ENCODE results near the gene MGRN1. TPM values are rescaled to one million over a fixed set of nuclear protein-coding genes. Genes with fewer than 3 reads are reported as not detected.
A peak's percentile ranks its signal among the peaks of the same experiment; 100 is the strongest.

The MGRN1 gene
- total RNA-seq, 4 donors from 2014 or later, result 30.8 to 58.2 (median 44.8) TPM

- H3K4me3 ChIP-seq, result no peak overlapping the region
- TF ChIP-seq, protein P1, sequence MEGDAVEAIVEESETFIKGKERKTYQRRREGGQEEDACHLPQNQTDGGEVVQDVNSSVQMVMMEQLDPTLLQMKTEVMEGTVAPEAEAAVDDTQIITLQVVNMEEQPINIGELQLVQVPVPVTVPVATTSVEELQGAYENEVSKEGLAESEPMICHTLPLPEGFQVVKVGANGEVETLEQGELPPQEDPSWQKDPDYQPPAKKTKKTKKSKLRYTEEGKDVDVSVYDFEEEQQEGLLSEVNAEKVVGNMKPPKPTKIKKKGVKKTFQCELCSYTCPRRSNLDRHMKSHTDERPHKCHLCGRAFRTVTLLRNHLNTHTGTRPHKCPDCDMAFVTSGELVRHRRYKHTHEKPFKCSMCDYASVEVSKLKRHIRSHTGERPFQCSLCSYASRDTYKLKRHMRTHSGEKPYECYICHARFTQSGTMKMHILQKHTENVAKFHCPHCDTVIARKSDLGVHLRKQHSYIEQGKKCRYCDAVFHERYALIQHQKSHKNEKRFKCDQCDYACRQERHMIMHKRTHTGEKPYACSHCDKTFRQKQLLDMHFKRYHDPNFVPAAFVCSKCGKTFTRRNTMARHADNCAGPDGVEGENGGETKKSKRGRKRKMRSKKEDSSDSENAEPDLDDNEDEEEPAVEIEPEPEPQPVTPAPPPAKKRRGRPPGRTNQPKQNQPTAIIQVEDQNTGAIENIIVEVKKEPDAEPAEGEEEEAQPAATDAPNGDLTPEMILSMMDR (IDR thresholded peaks at IDR 0.05), result no peak
- TF ChIP-seq POLR2A (IDR thresholded peaks at IDR 0.05), result no peak
- TF ChIP-seq POLR2AphosphoS5 (IDR thresholded peaks at IDR 0.05), result no peak
- TF ChIP-seq EP300 (IDR thresholded peaks at IDR 0.05), result no peak
- no peaks in the 10 kb centered on the region for H3K9me3 ChIP-seq
- 57% methylated on average over 11 of the region's 19 CpGs for WGBS
- H3K4me1 ChIP-seq, result peaks cover 32% of the 10 kb centered on the region
- DNase-seq (ENCODE audit: low spot score in 2 of 2), result peak in 1 of 2 donors; percentile 73
- H3K27ac ChIP-seq, result no peak overlapping the region
- peaks cover 54% of the 10 kb centered on the region for H3K36me3 ChIP-seq
- H3K27me3 ChIP-seq, result no peaks in the 10 kb centered on the region
Measured at GRCh38 chr16:4696172-4696904, 71.7 kb downstream of the MGRN1 start.

- peak in 1 of 2 donors; percentile 65 for DNase-seq (ENCODE audit: low spot score in 2 of 2)
- no peak overlapping the region for H3K4me3 ChIP-seq
- no peak for TF ChIP-seq POLR2AphosphoS5 (IDR thresholded peaks at IDR 0.05)
- TF ChIP-seq, protein P1 (IDR thresholded peaks at IDR 0.05), result no peak
- TF ChIP-seq POLR2A (IDR thresholded peaks at IDR 0.05), result no peak
- no peak for TF ChIP-seq EP300 (IDR thresholded peaks at IDR 0.05)
- no peak overlapping the region for H3K27ac ChIP-seq
- peaks cover 62% of the 10 kb centered on the region for H3K36me3 ChIP-seq
- WGBS, result 66% methylated on average over 13 of the region's 33 CpGs
- no peaks in the 10 kb centered on the region for H3K9me3 ChIP-seq
- H3K4me1 ChIP-seq, result peaks cover 41% of the 10 kb centered on the region
- H3K27me3 ChIP-seq, result no peaks in the 10 kb centered on the region
Measured at GRCh38 chr16:4696905-4697847, 72.5 kb downstream of the MGRN1 start.

- Histone ChIP-seq H3K36me3 (peaks cover 68% of the 10 kb centered on the region), H3K27ac (no peak overlapping the region)
- TF ChIP-seq POLR2AphosphoS5 (IDR thresholded peaks at IDR 0.05), result no peak
Measured at GRCh38 chr16:4697848-4698291, 73.2 kb downstream of the MGRN1 start.

GRCh38 chr16:4698321-4699045 lies 73.9 kb downstream of the MGRN1 start:
- TF ChIP-seq POLR2A (IDR thresholded peaks at IDR 0.05), result no peak
- TF ChIP-seq, protein P1 (IDR thresholded peaks at IDR 0.05), result no peak
- no peak for TF ChIP-seq POLR2AphosphoS5 (IDR thresholded peaks at IDR 0.05)
- TF ChIP-seq EP300 (IDR thresholded peaks at IDR 0.05), result no peak
- 92% methylated on average over 11 of the region's 36 CpGs for WGBS
- Histone ChIP-seq H3K9me3 (no peaks in the 10 kb centered on the region), H3K4me1 (peaks cover 32% of the 10 kb centered on the region), H3K4me3 (no peak overlapping the region), H3K36me3 (peaks cover 68% of the 10 kb centered on the region), H3K27ac (no peak overlapping the region), H3K27me3 (no peaks in the 10 kb centered on the region)
- DNase-seq (ENCODE audit: low spot score in 2 of 2), result no peak

More at GRCh38 chr16:4697848-4698291, 73.2 kb downstream of the MGRN1 start:
- no peaks in the 10 kb centered on the region for H3K9me3 ChIP-seq
- DNase-seq (ENCODE audit: low spot score in 2 of 2), result no peak
- H3K4me1 ChIP-seq, result peaks cover 36% of the 10 kb centered on the region
- WGBS, result 100% methylated on average over 1 of the region's 9 CpGs
- H3K4me3 ChIP-seq, result no peak overlapping the region
- H3K27me3 ChIP-seq, result no peaks in the 10 kb centered on the region

- H3K4me3 ChIP-seq, result no peak overlapping the region
- TF ChIP-seq POLR2A (IDR thresholded peaks at IDR 0.05) (no peak), EP300 (IDR thresholded peaks at IDR 0.05) (no peak), POLR2AphosphoS5 (IDR thresholded peaks at IDR 0.05) (no peak)
- TF ChIP-seq, protein P1 (IDR thresholded peaks at IDR 0.05), result no peak
- H3K27me3 ChIP-seq, result no peaks in the 10 kb centered on the region
- no peaks in the 10 kb centered on the region for H3K9me3 ChIP-seq
- H3K4me1 ChIP-seq, result peaks cover 31% of the 10 kb centered on the region
- no peak overlapping the region for H3K27ac ChIP-seq
- WGBS, result 85% methylated on average over 16 of the region's 19 CpGs
- peaks cover 74% of the 10 kb centered on the region for H3K36me3 ChIP-seq
- DNase-seq (ENCODE audit: low spot score in 2 of 2), result no peak
Measured at GRCh38 chr16:4699046-4699556, 74.5 kb downstream of the MGRN1 start.
